ENCODE results near the gene HPGD.

DNA sequence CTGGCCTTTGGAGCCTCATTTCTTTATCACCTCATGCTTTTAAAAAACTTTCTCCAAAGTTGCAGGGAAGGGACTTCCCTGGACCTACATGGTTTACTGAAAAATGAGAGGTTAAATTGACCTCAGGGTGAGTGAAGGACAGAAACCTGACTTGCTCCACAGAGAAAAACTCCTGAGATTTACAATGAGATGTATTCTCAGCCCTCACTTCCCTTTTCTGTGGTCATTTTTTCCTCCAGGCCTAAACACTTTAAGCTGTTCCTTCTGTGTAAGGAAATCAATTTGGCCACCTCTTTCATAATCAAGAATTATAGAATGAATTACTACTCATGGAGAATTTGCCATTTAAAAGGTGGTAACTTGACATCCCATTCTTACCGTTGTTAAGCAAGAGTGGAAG is 77.9 kb downstream of the HPGD start:
- TF ChIP-seq, protein P1, sequence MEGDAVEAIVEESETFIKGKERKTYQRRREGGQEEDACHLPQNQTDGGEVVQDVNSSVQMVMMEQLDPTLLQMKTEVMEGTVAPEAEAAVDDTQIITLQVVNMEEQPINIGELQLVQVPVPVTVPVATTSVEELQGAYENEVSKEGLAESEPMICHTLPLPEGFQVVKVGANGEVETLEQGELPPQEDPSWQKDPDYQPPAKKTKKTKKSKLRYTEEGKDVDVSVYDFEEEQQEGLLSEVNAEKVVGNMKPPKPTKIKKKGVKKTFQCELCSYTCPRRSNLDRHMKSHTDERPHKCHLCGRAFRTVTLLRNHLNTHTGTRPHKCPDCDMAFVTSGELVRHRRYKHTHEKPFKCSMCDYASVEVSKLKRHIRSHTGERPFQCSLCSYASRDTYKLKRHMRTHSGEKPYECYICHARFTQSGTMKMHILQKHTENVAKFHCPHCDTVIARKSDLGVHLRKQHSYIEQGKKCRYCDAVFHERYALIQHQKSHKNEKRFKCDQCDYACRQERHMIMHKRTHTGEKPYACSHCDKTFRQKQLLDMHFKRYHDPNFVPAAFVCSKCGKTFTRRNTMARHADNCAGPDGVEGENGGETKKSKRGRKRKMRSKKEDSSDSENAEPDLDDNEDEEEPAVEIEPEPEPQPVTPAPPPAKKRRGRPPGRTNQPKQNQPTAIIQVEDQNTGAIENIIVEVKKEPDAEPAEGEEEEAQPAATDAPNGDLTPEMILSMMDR (conservative IDR thresholded peaks at IDR 0.05; ENCODE audit: low read depth, low read length) = no peak
- no peak for TF ChIP-seq EZH2 (IDR thresholded peaks at IDR 0.05; ENCODE audit: borderline replicate concordance, low read depth, low read length, poor library complexity, severe bottlenecking)
